ENCODE results near the gene PCDHGA4. TPM values are rescaled to one million over a fixed set of nuclear protein-coding genes. Genes with fewer than 3 reads are reported as not detected.

Gene PCDHGA4
- total and polyA plus RNA-seq, 2 donors from 2014 or later, result 0.13 to 3.9 TPM

GRCh38 chr5:141366016-141366896 is 11.4 kb downstream of the PCDHGA4 start:
- no peaks in the 10 kb centered on the region for H3K4me1 ChIP-seq (ENCODE audit: control insufficient read depth in 2 of 3, insufficient read depth in 2 of 3, low read depth in 1 of 3, low read length in 3 of 3)
- DNase-seq (no peak), FAIRE-seq (no peak)
- no peaks in the 10 kb centered on the region for H3K36me3 ChIP-seq (ENCODE audit: control insufficient read depth in 2 of 3, insufficient read depth in 3 of 3, low read length in 3 of 3)
- no peaks in the 10 kb centered on the region for H3K27me3 ChIP-seq (ENCODE audit: control insufficient read depth, insufficient read depth, low read length)
- no peak for TF ChIP-seq CTCF (IDR thresholded peaks at IDR 0.05; ENCODE audit: borderline replicate concordance, extremely low read depth, insufficient read depth)
- peaks cover 0 to 66% (median 27%) of the 10 kb centered on the region in 3 donors for H3K9me3 ChIP-seq (ENCODE audit: control insufficient read depth in 2 of 3, insufficient read depth in 1 of 3, low read length in 3 of 3)
- peak overlapping the region in 1 of 3 donors; percentile 3 for H3K4me3 ChIP-seq (ENCODE audit: low read length in 3 of 3)
- H3K9ac ChIP-seq (ENCODE audit: low read length in 3 of 3), result no peak overlapping the region
- H3K27ac ChIP-seq (ENCODE audit: low read depth in 2 of 2, low read length in 2 of 2), result no peak overlapping the region
- intact Hi-C loops (cut with DNase I), result no loop called here

- peak; percentile 24 for TF ChIP-seq CTCF (IDR thresholded peaks at IDR 0.05; ENCODE audit: borderline replicate concordance, extremely low read depth, insufficient read depth)
- H3K4me1 ChIP-seq (ENCODE audit: control insufficient read depth in 2 of 3, insufficient read depth in 2 of 3, low read depth in 1 of 3, low read length in 3 of 3), result no peaks in the 10 kb centered on the region
- no peak within 1 kb of the TSS for H3K27ac ChIP-seq (ENCODE audit: low read depth in 2 of 2, low read length in 2 of 2)
- no peaks in the 10 kb centered on the region for H3K27me3 ChIP-seq (ENCODE audit: control insufficient read depth, insufficient read depth, low read length)
- intact Hi-C loops (cut with DNase I), result no loop called here
- DNase-seq (no peak), FAIRE-seq (no peak)
- no peaks in the 10 kb centered on the region for H3K36me3 ChIP-seq (ENCODE audit: control insufficient read depth in 2 of 3, insufficient read depth in 3 of 3, low read length in 3 of 3)
- peaks cover 2 to 63% (median 28%) of the 10 kb centered on the region in 3 donors for H3K9me3 ChIP-seq (ENCODE audit: control insufficient read depth in 2 of 3, insufficient read depth in 1 of 3, low read length in 3 of 3)
- peak within 1 kb of the TSS in 2 of 3 donors; percentile 16 to 30 for H3K4me3 ChIP-seq (ENCODE audit: low read length in 3 of 3)
- H3K9ac ChIP-seq (ENCODE audit: low read length in 3 of 3), result no peak within 1 kb of the TSS
Observed at GRCh38 chr5:141369994-141370848, 15.4 kb downstream of the PCDHGA4 start, which contains the start of gene PCDHGB3. Gene PCDHGB3 (plus strand): TSS chr5:141370242. CDS start chr5:141370395, 153 bp downstream.

GRCh38 chr5:141371572-141372475 is 17.0 kb downstream of the PCDHGA4 start:
- intact Hi-C loops (cut with DNase I), result no loop called here
- FAIRE-seq (no peak), DNase-seq (no peak)
- Histone ChIP-seq H3K9me3 (ENCODE audit: control insufficient read depth in 2 of 3, insufficient read depth in 1 of 3, low read length in 3 of 3) (peaks cover 2 to 58% (median 24%) of the 10 kb centered on the region in 3 donors), H3K4me1 (ENCODE audit: control insufficient read depth in 2 of 3, insufficient read depth in 2 of 3, low read depth in 1 of 3, low read length in 3 of 3) (no peaks in the 10 kb centered on the region), H3K27me3 (ENCODE audit: control insufficient read depth, insufficient read depth, low read length) (no peaks in the 10 kb centered on the region), H3K9ac (ENCODE audit: low read length in 3 of 3) (no peak overlapping the region), H3K4me3 (ENCODE audit: low read length in 3 of 3) (peak overlapping the region in 1 of 3 donors; percentile 16), H3K36me3 (ENCODE audit: control insufficient read depth in 2 of 3, insufficient read depth in 3 of 3, low read length in 3 of 3) (no peaks in the 10 kb centered on the region), H3K27ac (ENCODE audit: low read depth in 2 of 2, low read length in 2 of 2) (no peak overlapping the region)
- no peak for TF ChIP-seq CTCF (IDR thresholded peaks at IDR 0.05; ENCODE audit: borderline replicate concordance, extremely low read depth, insufficient read depth)

Data from kidney (tissue), 14 donors.